Mammary epithelial cell (primary cell): Measurements from ENCODE around the gene IL20.

Source experiments
- EZH2 ChIP-seq: IDR thresholded peaks from 2 replicates; pipeline ENCODE4 v1.6.1; 2012; ENCODE audit warnings: low read length, inconsistent platforms, borderline replicate concordance
- TF ChIP-seq, protein P1 (sequence below), 2 donors: IDR thresholded peaks in 1 of 2; conservative IDR thresholded peaks in 1 of 2; 2 replicates each; pipeline ENCODE4 v1.5.1; 2011 to 2012; ENCODE audit warnings: inconsistent platforms in 2 of 2, low read length in 2 of 2, mild to moderate bottlenecking in 2 of 2, control low read depth in 1 of 2, low read depth in 1 of 2; ENCODE audit not compliant: insufficient read depth in 1 of 2; ENCODE audit errors: extremely low read depth in 1 of 2

DNA sequence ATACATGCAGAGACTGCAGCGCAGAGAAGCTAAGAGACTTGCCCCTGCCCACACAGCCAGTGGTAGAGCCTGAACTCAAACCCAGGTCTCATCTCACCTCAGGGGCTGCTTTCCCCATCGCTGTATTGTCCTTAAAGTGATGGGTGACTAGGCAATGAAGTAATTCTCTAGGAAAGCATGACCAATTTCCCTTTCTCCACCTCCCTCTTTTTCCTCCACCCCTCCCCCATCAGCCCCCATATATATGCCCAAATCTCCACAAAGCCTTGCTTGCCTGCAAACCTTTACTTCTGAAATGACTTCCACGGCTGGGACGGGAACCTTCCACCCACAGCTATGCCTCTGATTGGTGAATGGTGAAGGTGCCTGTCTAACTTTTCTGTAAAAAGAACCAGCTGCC lies 31.8 kb downstream of the IL20 start, which contains the start of gene IL24:
- TF ChIP-seq, protein P1, sequence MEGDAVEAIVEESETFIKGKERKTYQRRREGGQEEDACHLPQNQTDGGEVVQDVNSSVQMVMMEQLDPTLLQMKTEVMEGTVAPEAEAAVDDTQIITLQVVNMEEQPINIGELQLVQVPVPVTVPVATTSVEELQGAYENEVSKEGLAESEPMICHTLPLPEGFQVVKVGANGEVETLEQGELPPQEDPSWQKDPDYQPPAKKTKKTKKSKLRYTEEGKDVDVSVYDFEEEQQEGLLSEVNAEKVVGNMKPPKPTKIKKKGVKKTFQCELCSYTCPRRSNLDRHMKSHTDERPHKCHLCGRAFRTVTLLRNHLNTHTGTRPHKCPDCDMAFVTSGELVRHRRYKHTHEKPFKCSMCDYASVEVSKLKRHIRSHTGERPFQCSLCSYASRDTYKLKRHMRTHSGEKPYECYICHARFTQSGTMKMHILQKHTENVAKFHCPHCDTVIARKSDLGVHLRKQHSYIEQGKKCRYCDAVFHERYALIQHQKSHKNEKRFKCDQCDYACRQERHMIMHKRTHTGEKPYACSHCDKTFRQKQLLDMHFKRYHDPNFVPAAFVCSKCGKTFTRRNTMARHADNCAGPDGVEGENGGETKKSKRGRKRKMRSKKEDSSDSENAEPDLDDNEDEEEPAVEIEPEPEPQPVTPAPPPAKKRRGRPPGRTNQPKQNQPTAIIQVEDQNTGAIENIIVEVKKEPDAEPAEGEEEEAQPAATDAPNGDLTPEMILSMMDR (conservative IDR thresholded peaks at IDR 0.05 in 1 of 2, IDR thresholded peaks at IDR 0.05 in 1 of 2; ENCODE audit: extremely low read depth in 1 of 2, insufficient read depth in 1 of 2, low read depth in 1 of 2, low read length in 2 of 2): no peak
- TF ChIP-seq EZH2: no peak
